NCI-H1930 (cell line): Measurements from ENCODE around the gene ATXN7L1.

Experiments used
- DNase-seq, 2 experiments: peaks; one replicate each; lab custom pipeline; 2025; lab: John Stamatoyannopoulos, UW

ATXN7L1 gene

GRCh38 chr7:105778956-105779355 is 97.4 kb downstream of the ATXN7L1 start:
- no peak for DNase-seq

GRCh38 chr7:105776986-105777910 is 99.2 kb downstream of the ATXN7L1 start:
- DNase-seq = no peak

- DNase-seq = no peak
These were observed 100.2 kb downstream of the ATXN7L1 start for GRCh38 chr7:105776068-105776790.

- DNase-seq = no peak
These were observed 100.8 kb downstream of the ATXN7L1 start for GRCh38 chr7:105775580-105775979.

- no peak for DNase-seq
These were observed 103.4 kb downstream of the ATXN7L1 start for GRCh38 chr7:105773030-105773460.

- no peak for DNase-seq
These were observed 106.3 kb downstream of the ATXN7L1 start for GRCh38 chr7:105769901-105770628.

GRCh38 chr7:105768898-105769507 is 107.4 kb downstream of the ATXN7L1 start:
- DNase-seq = no peak

GRCh38 chr7:105768117-105768516 is 108.3 kb downstream of the ATXN7L1 start:
- DNase-seq = no peak

GRCh38 chr7:105766421-105767073 is 109.9 kb downstream of the ATXN7L1 start:
- no peak for DNase-seq

GRCh38 chr7:105765846-105766245 is 110.6 kb downstream of the ATXN7L1 start:
- DNase-seq = no peak

GRCh38 chr7:105764506-105764905 is 111.9 kb downstream of the ATXN7L1 start:
- no peak for DNase-seq

GRCh38 chr7:105760551-105761447 is 115.6 kb downstream of the ATXN7L1 start:
- DNase-seq = no peak

GRCh38 chr7:105759670-105760550 is 116.5 kb downstream of the ATXN7L1 start:
- DNase-seq = peak in 1 of 2 experiments; percentile 22

- DNase-seq = no peak
These were observed 120.0 kb downstream of the ATXN7L1 start for GRCh38 chr7:105756367-105756766.

GRCh38 chr7:105752671-105753275 is 123.6 kb downstream of the ATXN7L1 start:
- no peak for DNase-seq

- no peak for DNase-seq
These were observed 125.3 kb downstream of the ATXN7L1 start for GRCh38 chr7:105751054-105751453.

GRCh38 chr7:105748701-105749100 is 127.7 kb downstream of the ATXN7L1 start:
- no peak for DNase-seq

GRCh38 chr7:105745681-105746330 is 130.6 kb downstream of the ATXN7L1 start:
- no peak for DNase-seq
